ENCODE data around the gene COX11.

The COX11 gene

DNA sequence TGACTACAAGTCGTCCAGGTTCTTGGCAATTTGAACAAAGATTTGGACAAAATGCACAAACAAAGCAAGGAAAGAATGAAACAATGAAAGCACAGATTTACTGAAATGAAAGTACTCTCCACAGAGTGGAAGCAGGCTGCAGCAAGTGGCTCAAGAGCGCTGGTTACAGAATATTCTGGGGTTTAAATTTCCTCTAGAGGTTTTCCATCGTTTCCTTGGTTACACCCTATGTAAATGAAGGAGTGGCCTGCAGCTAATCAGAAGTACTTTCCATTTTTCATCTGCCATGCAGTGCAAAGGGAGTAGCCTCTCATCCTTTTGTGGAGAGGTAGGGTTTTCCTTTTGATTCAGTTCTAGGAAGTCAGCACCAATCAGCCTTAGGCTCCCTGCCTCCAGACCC is 11.9 kb upstream of the COX11 start:
- peaks cover 9% of the 10 kb centered on the region for H3K9me3 ChIP-seq (ENCODE audit: control insufficient read depth, low read length)
- no peaks in the 10 kb centered on the region for H3K36me3 ChIP-seq (ENCODE audit: control insufficient read depth, insufficient read depth, low read length, severe bottlenecking)
- peaks cover 24% of the 10 kb centered on the region for H3K4me1 ChIP-seq (ENCODE audit: control insufficient read depth, insufficient read depth, low read length)
- no peak overlapping the region for H3K9ac ChIP-seq (ENCODE audit: low read length)
- no peak for DNase-seq (ENCODE audit: low read depth)
- H3K4me3 ChIP-seq (ENCODE audit: low read length): no peak overlapping the region
- H3K27me3 ChIP-seq (replicated peaks; ENCODE audit: control insufficient read depth, insufficient read depth, low read length): no peaks in the 10 kb centered on the region

DNA sequence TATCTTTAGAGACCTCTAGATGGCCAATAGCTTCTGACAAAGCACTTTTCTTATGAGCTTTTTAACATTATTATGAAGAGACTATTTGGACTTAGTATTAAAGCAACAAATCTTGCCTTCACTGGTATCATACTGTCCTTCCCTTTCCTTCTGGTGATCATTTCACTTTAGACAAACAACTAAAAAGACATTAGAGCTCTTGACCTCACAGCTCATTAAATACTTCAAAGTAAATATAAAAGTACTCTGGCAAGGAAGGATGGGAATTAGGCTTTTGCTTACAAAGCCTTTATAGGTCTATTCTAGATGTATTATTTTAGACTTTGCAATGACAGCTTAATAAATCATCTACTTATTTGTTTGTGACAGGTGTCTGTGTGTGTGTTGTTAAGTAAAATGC is 11.2 kb upstream of the COX11 start:
- Histone ChIP-seq H3K36me3 (ENCODE audit: control insufficient read depth, insufficient read depth, low read length, severe bottlenecking) (no peaks in the 10 kb centered on the region), H3K4me1 (ENCODE audit: control insufficient read depth, insufficient read depth, low read length) (peaks cover 23% of the 10 kb centered on the region), H3K9me3 (ENCODE audit: control insufficient read depth, low read length) (peaks cover 9% of the 10 kb centered on the region), H3K27me3 (replicated peaks; ENCODE audit: control insufficient read depth, insufficient read depth, low read length) (no peaks in the 10 kb centered on the region), H3K4me3 (ENCODE audit: low read length) (no peak overlapping the region), H3K9ac (ENCODE audit: low read length) (no peak overlapping the region)
- no peak for DNase-seq (ENCODE audit: low read depth)

DNA sequence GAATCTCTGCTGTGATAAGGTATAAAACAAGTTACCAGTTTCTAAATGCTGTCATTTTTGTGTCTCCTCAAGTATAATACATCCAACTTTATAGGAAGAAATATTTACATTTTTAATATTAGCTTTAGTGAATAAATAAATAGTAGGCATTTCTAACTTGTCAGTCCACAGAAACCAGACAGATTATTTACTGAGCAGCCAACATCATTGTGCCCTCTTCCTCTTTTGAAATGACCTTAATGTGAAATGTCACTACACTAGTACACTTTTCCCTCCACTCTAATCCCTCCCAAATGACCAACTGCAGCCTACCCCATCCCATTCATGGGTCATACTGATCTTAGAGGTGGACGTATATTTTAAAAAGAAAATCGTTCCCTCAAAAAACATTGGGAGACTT is 9.3 kb upstream of the COX11 start:
- DNase-seq (ENCODE audit: low read depth): no peak
- Histone ChIP-seq H3K9ac (ENCODE audit: low read length) (no peak overlapping the region), H3K9me3 (ENCODE audit: control insufficient read depth, low read length) (peaks cover 9% of the 10 kb centered on the region), H3K36me3 (ENCODE audit: control insufficient read depth, insufficient read depth, low read length, severe bottlenecking) (no peaks in the 10 kb centered on the region), H3K4me3 (ENCODE audit: low read length) (no peak overlapping the region), H3K27me3 (replicated peaks; ENCODE audit: control insufficient read depth, insufficient read depth, low read length) (no peaks in the 10 kb centered on the region), H3K4me1 (ENCODE audit: control insufficient read depth, insufficient read depth, low read length) (peaks cover 13% of the 10 kb centered on the region)

DNA sequence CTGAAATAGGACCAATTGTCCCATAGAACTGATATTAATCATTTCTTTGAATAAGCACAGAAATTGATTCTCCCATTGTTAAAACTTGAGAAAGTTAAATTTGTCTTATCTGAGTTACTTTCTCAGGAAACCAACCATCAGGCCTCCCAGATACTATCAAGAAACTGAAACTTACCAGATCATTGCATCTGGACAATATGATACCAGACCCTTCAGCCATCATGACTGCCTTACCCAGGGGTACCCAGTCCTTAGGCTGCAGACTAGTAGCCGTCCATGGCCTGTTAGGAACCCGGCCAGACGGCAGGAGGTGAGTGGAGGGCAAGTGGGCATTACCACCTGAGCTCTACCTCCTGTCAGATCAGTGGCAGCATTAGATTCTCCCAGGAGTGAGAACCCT is 7.9 kb upstream of the COX11 start:
- Histone ChIP-seq H3K4me1 (ENCODE audit: control insufficient read depth, insufficient read depth, low read length) (no peaks in the 10 kb centered on the region), H3K36me3 (ENCODE audit: control insufficient read depth, insufficient read depth, low read length, severe bottlenecking) (no peaks in the 10 kb centered on the region), H3K4me3 (ENCODE audit: low read length) (no peak overlapping the region), H3K9ac (ENCODE audit: low read length) (no peak overlapping the region), H3K9me3 (ENCODE audit: control insufficient read depth, low read length) (peaks cover 9% of the 10 kb centered on the region), H3K27me3 (replicated peaks; ENCODE audit: control insufficient read depth, insufficient read depth, low read length) (no peaks in the 10 kb centered on the region)
- DNase-seq (ENCODE audit: low read depth): no peak

DNA sequence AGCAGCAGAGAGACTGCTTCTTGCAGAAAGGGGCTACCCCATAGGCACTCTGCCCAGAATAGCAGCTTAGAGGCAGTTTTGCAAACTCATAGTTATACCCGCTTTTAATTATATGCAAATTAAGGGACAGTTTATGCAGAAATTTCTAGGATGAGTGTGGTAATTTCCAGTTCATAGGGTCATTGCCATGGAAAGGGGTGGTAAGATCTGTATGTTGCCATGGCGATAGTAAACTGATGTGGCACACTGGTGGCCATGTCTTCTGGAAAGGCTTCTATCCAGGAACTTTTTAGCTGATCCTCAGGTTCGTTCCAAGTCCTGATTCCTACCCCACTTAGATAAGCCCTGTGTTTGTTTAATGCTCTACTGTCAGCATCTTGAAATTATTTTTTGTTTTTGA is 6.3 kb upstream of the COX11 start:
- Histone ChIP-seq H3K9me3 (ENCODE audit: control insufficient read depth, low read length) (no peaks in the 10 kb centered on the region), H3K4me1 (ENCODE audit: control insufficient read depth, insufficient read depth, low read length) (peaks cover 2% of the 10 kb centered on the region), H3K36me3 (ENCODE audit: control insufficient read depth, insufficient read depth, low read length, severe bottlenecking) (no peaks in the 10 kb centered on the region), H3K4me3 (ENCODE audit: low read length) (no peak overlapping the region), H3K27me3 (replicated peaks; ENCODE audit: control insufficient read depth, insufficient read depth, low read length) (no peaks in the 10 kb centered on the region), H3K9ac (ENCODE audit: low read length) (no peak overlapping the region)
- no peak for DNase-seq (ENCODE audit: low read depth)

DNA sequence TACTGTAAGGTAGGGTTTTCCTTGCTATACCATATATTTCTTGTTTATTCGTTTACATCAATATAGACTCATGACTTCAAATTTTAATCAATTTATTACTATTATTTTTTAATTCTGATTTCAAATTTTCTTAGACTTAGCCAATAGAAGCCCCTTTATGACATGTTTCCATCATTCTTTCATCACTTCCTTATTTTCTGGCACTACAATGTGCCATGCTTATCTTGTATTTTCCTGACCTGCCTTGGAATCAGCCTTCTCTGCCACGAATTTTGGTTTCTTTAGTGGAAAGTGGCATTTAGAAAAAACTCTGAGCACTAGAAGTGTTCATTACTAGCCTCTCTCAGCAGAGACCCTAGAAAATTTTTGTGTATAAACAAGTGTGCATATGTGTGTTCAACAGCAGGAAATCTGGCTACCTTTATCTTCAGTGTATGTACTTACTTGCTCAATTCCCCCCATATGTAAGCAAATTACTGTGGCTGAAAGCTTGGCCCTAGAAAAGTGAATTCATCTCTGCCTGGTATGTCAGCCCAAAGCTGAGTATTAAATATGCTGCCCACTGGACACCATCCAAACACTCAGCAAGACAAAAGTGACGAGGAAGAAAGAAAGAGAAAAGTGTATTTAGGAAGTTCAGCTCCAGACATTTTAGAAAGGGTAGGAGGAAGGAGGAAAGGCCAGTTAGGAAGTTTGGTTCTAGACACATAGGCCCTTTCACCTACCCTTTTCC is 4.1 kb upstream of the COX11 start:
- Histone ChIP-seq H3K4me3 (ENCODE audit: low read length) (no peak overlapping the region), H3K9me3 (ENCODE audit: control insufficient read depth, low read length) (no peaks in the 10 kb centered on the region), H3K9ac (ENCODE audit: low read length) (no peak overlapping the region), H3K27me3 (replicated peaks; ENCODE audit: control insufficient read depth, insufficient read depth, low read length) (no peaks in the 10 kb centered on the region), H3K36me3 (ENCODE audit: control insufficient read depth, insufficient read depth, low read length, severe bottlenecking) (no peaks in the 10 kb centered on the region), H3K4me1 (ENCODE audit: control insufficient read depth, insufficient read depth, low read length) (peaks cover 7% of the 10 kb centered on the region)
- DNase-seq (ENCODE audit: low read depth): no peak

DNA sequence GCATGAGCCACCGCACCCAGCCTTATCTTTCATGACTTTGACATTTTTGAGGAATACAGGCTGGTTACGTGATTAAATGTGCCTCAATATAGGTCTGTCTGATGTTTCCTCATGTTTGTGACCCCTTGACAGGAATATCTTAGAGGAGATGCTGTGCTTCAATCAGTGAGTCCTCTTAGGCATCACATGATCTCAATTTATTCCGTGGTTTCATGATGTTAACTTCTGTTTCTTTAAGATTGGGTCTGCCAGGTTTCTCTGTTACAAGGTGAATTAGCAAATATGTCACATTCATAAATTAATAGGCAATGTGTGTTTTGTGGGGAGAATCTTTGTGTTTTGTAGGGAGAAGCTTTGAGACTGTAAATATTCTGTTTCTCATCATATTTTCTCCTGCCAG is 3.4 kb upstream of the COX11 start:
- DNase-seq (ENCODE audit: low read depth): no peak
- Histone ChIP-seq H3K4me1 (ENCODE audit: control insufficient read depth, insufficient read depth, low read length) (peaks cover 11% of the 10 kb centered on the region), H3K4me3 (ENCODE audit: low read length) (no peak overlapping the region), H3K27me3 (replicated peaks; ENCODE audit: control insufficient read depth, insufficient read depth, low read length) (no peaks in the 10 kb centered on the region), H3K9me3 (ENCODE audit: control insufficient read depth, low read length) (no peaks in the 10 kb centered on the region), H3K36me3 (ENCODE audit: control insufficient read depth, insufficient read depth, low read length, severe bottlenecking) (no peaks in the 10 kb centered on the region), H3K9ac (ENCODE audit: low read length) (no peak overlapping the region)

DNA sequence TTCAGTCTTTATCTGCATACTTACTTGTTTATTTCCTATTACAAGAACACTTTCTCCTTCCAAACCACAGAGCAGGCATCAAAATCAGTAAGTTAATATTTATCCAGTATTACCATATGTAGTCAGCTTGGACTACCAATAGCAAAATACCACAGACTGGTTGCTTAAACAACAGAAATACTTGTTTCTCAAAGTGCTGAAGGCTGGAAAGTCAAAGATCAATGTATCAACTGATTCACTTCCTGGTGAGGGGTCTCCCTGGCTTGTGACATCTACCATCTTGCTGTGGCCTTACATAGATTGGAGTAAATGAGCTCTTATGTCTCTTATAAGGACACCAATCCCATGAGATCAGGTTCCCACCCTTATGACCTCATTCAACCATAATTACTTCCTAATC is 2.7 kb upstream of the COX11 start:
- no peaks in the 10 kb centered on the region for H3K27me3 ChIP-seq (replicated peaks; ENCODE audit: control insufficient read depth, insufficient read depth, low read length)
- H3K4me1 ChIP-seq (ENCODE audit: control insufficient read depth, insufficient read depth, low read length): peaks cover 18% of the 10 kb centered on the region
- no peaks in the 10 kb centered on the region for H3K36me3 ChIP-seq (ENCODE audit: control insufficient read depth, insufficient read depth, low read length, severe bottlenecking)
- no peak overlapping the region for H3K9ac ChIP-seq (ENCODE audit: low read length)
- H3K9me3 ChIP-seq (ENCODE audit: control insufficient read depth, low read length): no peaks in the 10 kb centered on the region
- no peak overlapping the region for H3K4me3 ChIP-seq (ENCODE audit: low read length)
- DNase-seq (ENCODE audit: low read depth): no peak

DNA sequence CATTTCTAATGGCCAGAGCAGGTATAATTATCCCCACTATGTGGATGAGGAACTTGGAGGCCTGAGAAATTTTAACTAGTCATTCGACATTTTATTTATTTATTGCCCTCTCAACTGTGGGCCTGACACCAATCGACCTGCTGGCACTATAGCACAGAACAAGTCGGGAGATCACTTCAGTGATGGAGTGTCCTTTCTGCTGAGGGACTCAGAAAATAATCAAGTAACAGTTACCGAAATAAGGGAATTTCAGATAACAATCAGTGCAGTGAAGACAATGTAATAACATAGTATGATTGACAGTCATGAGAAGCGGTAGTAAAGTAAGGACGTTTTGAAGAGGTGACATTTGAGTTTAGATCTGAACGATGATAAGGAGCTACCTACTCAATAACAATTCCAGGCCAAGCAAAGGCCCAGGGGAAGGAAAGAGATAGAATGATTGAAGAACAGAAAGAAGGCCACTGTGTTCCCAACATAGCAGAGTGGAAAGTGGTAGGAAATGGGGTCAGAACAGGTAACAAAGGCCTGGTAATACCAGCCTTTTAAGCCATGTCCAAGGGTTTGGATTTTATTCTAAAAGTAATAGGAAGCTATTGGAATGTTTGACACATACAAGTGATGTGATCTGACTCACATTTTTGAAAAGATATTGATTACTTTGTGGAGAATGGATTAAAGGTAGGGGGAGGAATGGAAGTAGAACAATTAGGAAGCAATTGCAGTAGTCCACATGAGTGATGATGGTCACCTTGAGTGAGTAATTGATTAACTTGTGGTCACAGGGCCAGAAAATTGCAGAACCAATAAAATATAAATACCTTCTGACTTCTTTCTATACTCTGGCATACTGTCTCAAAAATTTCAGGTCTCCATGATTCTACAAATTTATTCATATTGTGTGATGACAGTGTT is 1.5 kb upstream of the COX11 start:
- Histone ChIP-seq H3K4me3 (ENCODE audit: low read length) (peak overlapping the region; percentile 88), H3K27me3 (replicated peaks; ENCODE audit: control insufficient read depth, insufficient read depth, low read length) (no peaks in the 10 kb centered on the region), H3K9ac (ENCODE audit: low read length) (peak overlapping the region; percentile 90), H3K4me1 (ENCODE audit: control insufficient read depth, insufficient read depth, low read length) (peaks cover 22% of the 10 kb centered on the region), H3K36me3 (ENCODE audit: control insufficient read depth, insufficient read depth, low read length, severe bottlenecking) (peaks cover under 1% of the 10 kb centered on the region), H3K9me3 (ENCODE audit: control insufficient read depth, low read length) (no peaks in the 10 kb centered on the region)
- no peak for DNase-seq (ENCODE audit: low read depth)

DNA sequence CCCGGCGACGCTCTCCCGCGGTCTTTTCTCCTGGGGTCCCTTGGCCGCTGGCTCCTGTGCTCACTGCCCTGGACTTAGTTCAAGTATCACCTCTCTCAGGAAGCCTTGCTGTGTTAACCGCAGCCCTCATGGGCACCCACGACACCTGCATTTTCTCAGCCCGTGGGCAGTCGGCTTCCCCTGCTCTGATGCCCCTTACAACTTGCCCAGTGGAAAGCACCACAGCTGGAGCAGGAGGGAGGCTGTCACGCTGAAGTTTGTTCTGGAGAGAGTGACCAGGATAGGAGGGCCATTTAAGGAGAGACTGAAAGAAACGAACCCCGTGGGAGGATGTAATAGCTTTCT is 506 bp upstream of the COX11 start:
- Histone ChIP-seq H3K4me3 (ENCODE audit: low read length) (peak overlapping the region; percentile 88), H3K9ac (ENCODE audit: low read length) (peak overlapping the region; percentile 90), H3K27me3 (replicated peaks; ENCODE audit: control insufficient read depth, insufficient read depth, low read length) (no peaks in the 10 kb centered on the region), H3K36me3 (ENCODE audit: control insufficient read depth, insufficient read depth, low read length, severe bottlenecking) (peaks cover 10% of the 10 kb centered on the region), H3K4me1 (ENCODE audit: control insufficient read depth, insufficient read depth, low read length) (peaks cover 22% of the 10 kb centered on the region), H3K9me3 (ENCODE audit: control insufficient read depth, low read length) (no peaks in the 10 kb centered on the region)
- peak; percentile 74 for DNase-seq (ENCODE audit: low read depth)

DNA sequence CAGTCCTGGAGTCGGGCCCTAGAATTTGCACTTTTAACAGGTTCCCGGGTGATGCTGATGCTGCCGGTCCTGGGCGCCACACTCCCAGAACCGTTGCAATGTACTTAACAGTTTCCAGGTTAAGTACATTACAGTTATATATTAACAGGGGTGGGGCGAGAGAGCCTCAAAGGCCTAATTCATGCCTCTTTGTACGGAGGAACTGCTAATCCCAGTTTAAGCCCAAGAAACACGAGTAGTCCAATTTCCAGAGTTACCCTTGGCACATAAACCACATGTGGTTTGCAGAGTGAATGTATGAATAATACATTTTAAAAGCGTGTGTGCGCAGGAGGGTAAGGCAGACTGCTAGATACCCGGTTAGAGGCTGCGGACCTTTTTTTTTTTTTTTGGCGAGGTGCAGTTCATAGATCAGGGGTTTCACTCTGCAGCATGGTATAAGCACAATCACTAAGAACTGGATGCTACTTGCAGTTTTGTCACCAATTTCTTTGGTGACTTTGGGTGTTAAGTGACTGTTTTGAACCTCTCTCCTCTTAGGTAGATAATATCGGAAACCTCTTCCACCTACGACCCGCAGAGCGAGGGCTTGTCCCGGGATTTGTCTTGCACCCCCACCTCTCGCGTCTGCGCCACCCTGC is 713 bp downstream of the COX11 start:
- H3K9me3 ChIP-seq (ENCODE audit: control insufficient read depth, low read length): no peaks in the 10 kb centered on the region
- no peaks in the 10 kb centered on the region for H3K27me3 ChIP-seq (replicated peaks; ENCODE audit: control insufficient read depth, insufficient read depth, low read length)
- peaks cover 22% of the 10 kb centered on the region for H3K4me1 ChIP-seq (ENCODE audit: control insufficient read depth, insufficient read depth, low read length)
- peak overlapping the region; percentile 90 for H3K9ac ChIP-seq (ENCODE audit: low read length)
- peak overlapping the region; percentile 88 for H3K4me3 ChIP-seq (ENCODE audit: low read length)
- H3K36me3 ChIP-seq (ENCODE audit: control insufficient read depth, insufficient read depth, low read length, severe bottlenecking): peaks cover 22% of the 10 kb centered on the region
- peak; percentile 42 for DNase-seq (ENCODE audit: low read depth)

Data from adipocyte (in vitro differentiated cells).